A673 (cell line): ENCODE measurements around the gene TAX1BP1. TPM values are rescaled to one million over a fixed set of nuclear protein-coding genes. Genes with fewer than 3 reads are reported as not detected.

Experiments used
- BruUV-seq: library from RNA; stranded (reverse); fragments of 400-500 nt; replicated peaks from 2 replicates; lab custom pipeline; 2021; lab: Mats Ljungman, UMichigan
- CTCF ChIA-PET: fragments of 300-600 bp; sonication (Branson Sonifier 250); formaldehyde crosslinking; loops from one replicate; lab custom pipeline; 2022; ENCODE audit warnings: antibody characterized with exemption; lab: Charles Lee
- POLR2A ChIA-PET: fragments of 300-600 bp; sonication (Branson Sonifier 250); formaldehyde crosslinking; loops from one replicate; lab custom pipeline; 2022; ENCODE audit warnings: antibody characterized with exemption; ENCODE audit not compliant: low non-redundant PET; lab: Charles Lee
- DNase-seq: peaks from one replicate; pipeline ENCODE4 v3.0.0-alpha.2; 2015; ENCODE audit warnings: low spot score
- H3K27ac ChIP-seq: fragments of 200-600 bp; sonication (generic); 2 replicates; pipeline ENCODE4 v1.5.1; 2016; ENCODE audit warnings: mixed run types, low read depth, mild to moderate bottlenecking, mixed read lengths, antibody characterized with exemption, low read length; ENCODE audit not compliant: poor library complexity, severe bottlenecking
- H3K27me3 ChIP-seq: fragments of 200-600 bp; sonication (generic); replicated peaks from 2 replicates; pipeline ENCODE4 v1.6.1; 2017; ENCODE audit warnings: mixed run types, low read depth, mild to moderate bottlenecking, mixed read lengths, antibody characterized with exemption, low read length; ENCODE audit not compliant: insufficient read depth, poor library complexity
- H3K36me3 ChIP-seq: fragments of 200-600 bp; sonication (generic); 2 replicates; pipeline ENCODE4 v1.6.1; 2016; ENCODE audit warnings: mixed run types, mild to moderate bottlenecking, mixed read lengths, antibody characterized with exemption, low read length; ENCODE audit not compliant: insufficient read depth, poor library complexity, severe bottlenecking
- H3K4me1 ChIP-seq: fragments of 200-600 bp; sonication (generic); 2 replicates; pipeline ENCODE4 v1.6.1; 2017; ENCODE audit warnings: mixed run types, mild to moderate bottlenecking, mixed read lengths, antibody characterized with exemption, low read length; ENCODE audit not compliant: insufficient read depth, poor library complexity, severe bottlenecking
- H3K4me3 ChIP-seq: fragments of 200-600 bp; sonication (generic); 2 replicates; pipeline ENCODE4 v1.5.1; 2016; ENCODE audit warnings: low read depth, mixed run types, mild to moderate bottlenecking, mixed read lengths, low read length; ENCODE audit not compliant: poor library complexity, severe bottlenecking
- H3K9me3 ChIP-seq: fragments of 200-600 bp; sonication (generic); 2 replicates; pipeline ENCODE4 v1.6.1; 2016; ENCODE audit warnings: mixed run types, low read depth, mild to moderate bottlenecking, mixed read lengths, antibody characterized with exemption, low read length; ENCODE audit not compliant: poor library complexity, severe bottlenecking
- EZH2 ChIP-seq: fragments of 200-600 bp; sonication (generic); IDR thresholded peaks from 2 replicates; pipeline ENCODE4 v1.6.1; 2017; ENCODE audit warnings: borderline replicate concordance, low read depth, mild to moderate bottlenecking, mixed read lengths, antibody characterized with exemption, low read length; ENCODE audit not compliant: poor library complexity, severe bottlenecking
- intact Hi-C: fragments of 100-400 bp; cut with micrococcal nuclease; formaldehyde crosslinking; loops from one replicate; pipeline ENCODE4 v1.10.0; 2022; ENCODE audit not compliant: unreplicated experiment
- total RNA-seq: library from RNA; stranded (reverse); gene quantifications from 2 replicates; pipeline ENCODE4 v1.2.3, GENCODE V29; 2021
- TF ChIP-seq, protein P1 (sequence below): fragments of 300-800, 200-600 bp; sonication (generic); conservative IDR thresholded peaks from 2 replicates; pipeline ENCODE4 v1.5.1; 2017; ENCODE audit warnings: low read depth, mild to moderate bottlenecking, antibody characterized with exemption, low read length, moderate library complexity, mixed read lengths

Gene TAX1BP1
- total RNA-seq, 1 experiment from 2014 or later = 54.0 TPM

DNA sequence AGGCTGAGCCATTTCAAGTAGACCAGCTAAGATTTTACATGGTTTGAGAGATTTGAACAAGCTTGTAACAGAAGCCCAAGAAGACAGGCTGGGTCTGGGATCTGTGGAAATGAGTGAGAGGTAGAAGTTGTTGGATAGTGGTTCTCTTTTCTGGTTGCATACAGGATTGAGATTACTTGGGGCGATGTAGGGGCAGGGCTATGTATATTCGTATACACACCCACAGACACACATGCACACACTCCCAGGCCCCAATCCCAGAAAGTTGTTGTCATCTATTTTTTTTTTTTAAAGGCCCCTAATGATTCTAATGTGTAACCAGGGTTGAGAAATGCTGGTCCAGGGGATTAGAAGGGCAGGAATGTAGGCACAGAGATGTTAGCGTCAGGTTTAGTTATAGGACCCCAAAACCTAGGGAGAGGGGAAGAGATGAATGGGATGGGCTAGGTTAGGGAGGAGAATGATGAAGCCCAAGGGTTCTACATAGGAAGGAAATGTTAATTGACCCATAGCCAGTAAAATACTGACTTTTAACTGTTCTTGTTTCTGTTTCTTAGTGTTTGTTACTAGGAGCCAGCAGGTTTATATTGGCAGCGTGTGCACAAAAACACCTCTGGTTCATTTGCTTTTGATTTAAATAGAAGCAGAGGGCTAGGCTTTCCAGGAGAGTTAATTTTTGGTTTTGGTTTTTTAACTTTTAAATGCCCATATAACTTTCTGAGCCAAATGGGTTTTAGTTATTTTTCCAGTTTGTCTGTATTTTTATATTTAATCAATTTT, 7.8 kb downstream of the TAX1BP1 start:
- no TSS peak for BruUV-seq
- Histone ChIP-seq H3K4me3 (no peak overlapping the region), H3K4me1 (peaks cover 9% of the 10 kb centered on the region), H3K36me3 (peaks cover 18% of the 10 kb centered on the region), H3K9me3 (no peaks in the 10 kb centered on the region), H3K27me3 (no peaks in the 10 kb centered on the region), H3K27ac (no peak overlapping the region)
- no peak for DNase-seq
- TF ChIP-seq EZH2 = no peak
- TF ChIP-seq, protein P1, sequence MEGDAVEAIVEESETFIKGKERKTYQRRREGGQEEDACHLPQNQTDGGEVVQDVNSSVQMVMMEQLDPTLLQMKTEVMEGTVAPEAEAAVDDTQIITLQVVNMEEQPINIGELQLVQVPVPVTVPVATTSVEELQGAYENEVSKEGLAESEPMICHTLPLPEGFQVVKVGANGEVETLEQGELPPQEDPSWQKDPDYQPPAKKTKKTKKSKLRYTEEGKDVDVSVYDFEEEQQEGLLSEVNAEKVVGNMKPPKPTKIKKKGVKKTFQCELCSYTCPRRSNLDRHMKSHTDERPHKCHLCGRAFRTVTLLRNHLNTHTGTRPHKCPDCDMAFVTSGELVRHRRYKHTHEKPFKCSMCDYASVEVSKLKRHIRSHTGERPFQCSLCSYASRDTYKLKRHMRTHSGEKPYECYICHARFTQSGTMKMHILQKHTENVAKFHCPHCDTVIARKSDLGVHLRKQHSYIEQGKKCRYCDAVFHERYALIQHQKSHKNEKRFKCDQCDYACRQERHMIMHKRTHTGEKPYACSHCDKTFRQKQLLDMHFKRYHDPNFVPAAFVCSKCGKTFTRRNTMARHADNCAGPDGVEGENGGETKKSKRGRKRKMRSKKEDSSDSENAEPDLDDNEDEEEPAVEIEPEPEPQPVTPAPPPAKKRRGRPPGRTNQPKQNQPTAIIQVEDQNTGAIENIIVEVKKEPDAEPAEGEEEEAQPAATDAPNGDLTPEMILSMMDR = no peak
- POLR2A ChIA-PET = no interaction called here
- CTCF ChIA-PET = no interaction called here
- intact Hi-C loops = no loop called here

DNA sequence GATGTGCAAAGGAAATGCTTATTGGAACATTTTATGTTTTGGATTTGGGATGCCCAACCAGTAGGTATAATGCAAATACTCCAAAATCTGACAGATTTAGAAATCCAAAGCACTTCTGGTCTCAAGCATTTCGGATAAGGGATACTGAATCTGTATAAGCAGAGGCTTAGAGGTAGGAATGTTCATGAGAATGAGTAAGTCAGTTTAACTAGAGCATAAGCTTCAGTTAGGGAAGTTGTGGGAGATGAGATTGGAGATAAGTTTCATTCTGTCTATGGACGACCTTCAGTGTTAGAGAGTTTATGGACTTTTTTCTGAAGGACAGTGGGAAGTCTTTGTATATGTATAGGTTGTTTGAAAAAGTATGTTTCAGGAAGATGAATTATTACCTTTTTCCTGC, 10.4 kb downstream of the TAX1BP1 start:
- POLR2A ChIA-PET = no interaction called here
- intact Hi-C loops = no loop called here
- peaks cover under 1% of the 10 kb centered on the region for H3K4me1 ChIP-seq
- no peak overlapping the region for H3K4me3 ChIP-seq
- no peak overlapping the region for H3K27ac ChIP-seq
- no TSS peak for BruUV-seq
- peaks cover 18% of the 10 kb centered on the region for H3K36me3 ChIP-seq
- TF ChIP-seq, protein P1 = no peak
- no peak for TF ChIP-seq EZH2
- DNase-seq = no peak
- no peaks in the 10 kb centered on the region for H3K9me3 ChIP-seq
- no peaks in the 10 kb centered on the region for H3K27me3 ChIP-seq
- CTCF ChIA-PET = no interaction called here

DNA sequence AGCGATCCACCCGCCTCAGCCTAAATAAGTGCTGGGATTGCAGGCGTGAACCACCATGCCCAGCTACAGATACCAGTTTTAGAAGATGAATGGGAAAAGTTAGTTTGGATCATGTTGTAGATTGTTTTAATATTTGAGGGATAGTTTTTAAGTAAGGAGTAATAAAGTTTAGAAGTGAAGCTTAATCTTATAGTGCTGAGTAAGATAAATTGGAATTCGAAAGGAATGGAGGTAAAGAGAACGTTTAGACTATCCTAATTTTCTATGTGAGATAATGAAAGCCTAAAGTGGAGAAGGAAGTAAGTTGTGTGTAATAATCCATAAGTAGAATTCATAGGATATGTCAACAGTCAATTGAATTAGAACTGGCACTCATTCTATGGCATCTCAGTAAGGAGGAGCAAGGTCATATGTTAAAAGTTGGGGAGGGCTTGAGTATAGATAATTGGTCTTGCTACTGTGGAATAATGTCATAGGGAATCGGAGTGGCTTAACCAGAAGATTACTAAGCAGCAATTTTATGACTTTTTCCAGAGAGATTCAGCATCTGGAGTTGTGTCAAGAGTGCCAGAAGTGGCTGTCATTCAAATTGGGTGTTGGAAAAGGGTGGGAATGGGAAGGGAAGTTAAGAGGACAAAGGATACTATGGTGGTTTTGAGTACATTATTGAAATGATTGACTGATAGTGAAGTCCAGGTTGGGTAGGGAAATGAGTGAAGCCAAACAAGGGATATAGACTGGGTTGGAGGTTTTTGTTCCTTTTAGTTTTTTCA, 12.1 kb downstream of the TAX1BP1 start:
- Histone ChIP-seq H3K36me3 (peaks cover 18% of the 10 kb centered on the region), H3K4me1 (no peaks in the 10 kb centered on the region), H3K9me3 (no peaks in the 10 kb centered on the region), H3K27ac (no peak overlapping the region), H3K4me3 (no peak overlapping the region), H3K27me3 (no peaks in the 10 kb centered on the region)
- no peak for DNase-seq
- no peak for TF ChIP-seq EZH2
- TF ChIP-seq, protein P1 = no peak
- CTCF ChIA-PET = no interaction called here
- intact Hi-C loops = no loop called here
- no TSS peak for BruUV-seq
- POLR2A ChIA-PET = no interaction called here
